GM23338 (cell line): ENCODE measurements around the gene ARHGEF16. TPM values are rescaled to one million over a fixed set of nuclear protein-coding genes. Genes with fewer than 3 reads are reported as not detected.

Experiments used
- ATAC-seq: fragments of 200-7000 bp; cut with Tn5 transposase; 3 replicates; pipeline ENCODE4 v1.9.1; 2020
- DNase-seq: peaks from one replicate; pipeline ENCODE4 v3.0.0-alpha.2; 2015; ENCODE audit warnings: low spot score
- H2AFZ ChIP-seq: fragments of 200-600 bp; sonication (generic); 2 replicates; pipeline ENCODE4 v1.8.0; 2016; ENCODE audit warnings: antibody characterized with exemption, mild to moderate bottlenecking, moderate library complexity
- H3F3A ChIP-seq: fragments of 200-600 bp; sonication (generic); replicated peaks from 2 replicates; pipeline ENCODE4 v1.8.0; 2017; ENCODE audit warnings: antibody characterized with exemption, mixed run types, low read depth
- H3K27ac ChIP-seq: fragments of 200-600 bp; sonication (generic); 2 replicates; pipeline ENCODE4 v1.6.1; 2016; ENCODE audit warnings: low read depth
- H3K27me3 ChIP-seq: fragments of 200-600 bp; sonication (generic); 2 replicates; pipeline ENCODE4 v1.8.0; 2016; ENCODE audit warnings: mild to moderate bottlenecking, mixed run types, moderate library complexity; ENCODE audit not compliant: insufficient read depth
- H3K36me3 ChIP-seq: fragments of 200-600 bp; sonication (generic); 2 replicates; pipeline ENCODE4 v1.8.0; 2016; ENCODE audit warnings: mild to moderate bottlenecking; ENCODE audit not compliant: insufficient read depth
- H3K4me1 ChIP-seq: fragments of 200-600 bp; sonication (generic); 2 replicates; pipeline ENCODE4 v1.8.0; 2016; ENCODE audit warnings: mild to moderate bottlenecking, moderate library complexity; ENCODE audit not compliant: insufficient read depth
- H3K4me2 ChIP-seq: fragments of 200-600 bp; sonication (generic); 2 replicates; pipeline ENCODE4 v1.7.1; 2017; ENCODE audit warnings: mixed run types
- H3K4me3 ChIP-seq: fragments of 200-600 bp; sonication (generic); 2 replicates; pipeline ENCODE4 v1.6.1; 2016; ENCODE audit warnings: mixed run types
- H3K79me2 ChIP-seq: fragments of 200-600 bp; sonication (generic); replicated peaks from 2 replicates; pipeline ENCODE4 v1.8.0; 2017; ENCODE audit warnings: mild to moderate bottlenecking; ENCODE audit not compliant: insufficient read depth
- H3K9me2 ChIP-seq: fragments of 200-600 bp; sonication (generic); 2 replicates; pipeline ENCODE4 v1.8.0; 2017; ENCODE audit not compliant: insufficient read depth
- H4K20me1 ChIP-seq: fragments of 200-600 bp; sonication (generic); replicated peaks from 2 replicates; pipeline ENCODE4 v1.8.0; 2017; ENCODE audit warnings: mild to moderate bottlenecking; ENCODE audit not compliant: insufficient read depth
- H3K27ac Mint-ChIP-seq: 2 replicates; pipeline ENCODE4 v1.8.0; 2020; ENCODE audit warnings: inconsistent platforms, mild to moderate bottlenecking, moderate library complexity, mixed read lengths
- H3K27me3 Mint-ChIP-seq: 3 replicates; pipeline ENCODE4 v1.8.0; 2022; ENCODE audit warnings: low read depth, mild to moderate bottlenecking, moderate library complexity, mixed read lengths, inconsistent platforms; ENCODE audit not compliant: insufficient read depth, poor library complexity
- H3K36me3 Mint-ChIP-seq: 3 replicates; pipeline ENCODE4 v1.8.0; 2021; ENCODE audit warnings: low read depth, mild to moderate bottlenecking, inconsistent platforms, moderate library complexity, mixed read lengths
- H3K4me1 Mint-ChIP-seq: 3 replicates; pipeline ENCODE4 v1.8.0; 2020; ENCODE audit warnings: mild to moderate bottlenecking, inconsistent platforms, mixed read lengths
- H3K4me3 Mint-ChIP-seq: 3 replicates; pipeline ENCODE4 v1.8.0; 2021; ENCODE audit warnings: moderate library complexity, mild to moderate bottlenecking, inconsistent platforms, mixed read lengths
- H3K9me3 Mint-ChIP-seq: 3 replicates; pipeline ENCODE4 v1.8.0; 2020; ENCODE audit warnings: moderate library complexity, mild to moderate bottlenecking, inconsistent platforms, mixed read lengths
- CREB1 ChIP-seq: fragments of 250-450 bp; sonication (Bioruptor Pico); IDR thresholded peaks from 2 replicates; pipeline ENCODE4 v1.5.0; 2020; ENCODE audit warnings: low read depth, mild to moderate bottlenecking, moderate library complexity
- EZH2 ChIP-seq: fragments of 200-600 bp; sonication (generic); IDR thresholded peaks from one replicate; pipeline ENCODE4 v1.8.0; 2017; ENCODE audit warnings: antibody characterized with exemption, mild to moderate bottlenecking, low read depth; ENCODE audit not compliant: unreplicated experiment
- EZH2phosphoT487 ChIP-seq: fragments of 200-600 bp; sonication (generic); IDR thresholded peaks from one replicate; pipeline ENCODE4 v1.8.1; 2018; ENCODE audit warnings: antibody characterized with exemption; ENCODE audit not compliant: unreplicated experiment
- JUNB ChIP-seq: IDR thresholded peaks from one replicate; pipeline ENCODE4 v1.6.1; 2016; ENCODE audit warnings: antibody characterized with exemption; ENCODE audit not compliant: unreplicated experiment
- NANOG ChIP-seq: IDR thresholded peaks from 2 replicates; pipeline ENCODE4 v1.6.1; 2016; ENCODE audit warnings: antibody characterized with exemption, borderline replicate concordance
- POLR2AphosphoS5 ChIP-seq: IDR thresholded peaks from 2 replicates; pipeline ENCODE4 v1.6.1; 2016; ENCODE audit warnings: antibody characterized with exemption, low read depth
- STAT1 ChIP-seq: IDR thresholded peaks from one replicate; pipeline ENCODE4 v1.6.1; 2016; ENCODE audit warnings: antibody characterized with exemption; ENCODE audit not compliant: unreplicated experiment
- ZNF114 ChIP-seq: fragments of 250-450 bp; sonication (Bioruptor Pico); IDR thresholded peaks from 2 replicates; pipeline ENCODE4 v1.5.0; 2020; ENCODE audit warnings: mild to moderate bottlenecking, moderate library complexity
- ZNF331 ChIP-seq: fragments of 250-450 bp; sonication (Bioruptor Pico); IDR thresholded peaks from 2 replicates; pipeline ENCODE4 v1.5.0; 2020; ENCODE audit warnings: low read depth, mild to moderate bottlenecking, moderate library complexity
- polyA plus RNA-seq: library from polyadenylated mRNA; unstranded; fragments of >200 nt; fragmentation: Nextera tagmentation; extraction: Ambion mirVana; gene quantifications from 2 replicates; pipeline ENCODE4 v1.2.1, GENCODE V29; 2016
- total RNA-seq: library from RNA; depleted of rRNA; stranded (reverse); fragments of >200 nt; shearing (Covaris generic); gene quantifications from 2 replicates; pipeline ENCODE4 v1.2.3, GENCODE V29; 2014
- TF ChIP-seq, protein P1 (sequence below): IDR thresholded peaks from one replicate; pipeline ENCODE4 v1.6.1; 2018; ENCODE audit warnings: antibody characterized with exemption; ENCODE audit not compliant: unreplicated experiment
- TF ChIP-seq, protein P2 (sequence below), 2 experiments: fragments of 200-600 bp in 1 of 2; sonication (generic) in 1 of 2; conservative IDR thresholded peaks; 2 replicates each; pipeline versions ENCODE4 v1.5.1 to v1.6.1; 2016 to 2017; ENCODE audit warnings: antibody characterized with exemption in 2 of 2, low read depth in 2 of 2, mild to moderate bottlenecking in 2 of 2, moderate library complexity in 1 of 2
- TF ChIP-seq, protein P3 (sequence below): IDR thresholded peaks from 2 replicates; pipeline ENCODE4 v1.6.1; 2016; ENCODE audit warnings: antibody characterized with exemption

The ARHGEF16 gene
- total and polyA plus RNA-seq, 2 experiments from 2014 or later, result 12.2 to 29.3 TPM

DNA sequence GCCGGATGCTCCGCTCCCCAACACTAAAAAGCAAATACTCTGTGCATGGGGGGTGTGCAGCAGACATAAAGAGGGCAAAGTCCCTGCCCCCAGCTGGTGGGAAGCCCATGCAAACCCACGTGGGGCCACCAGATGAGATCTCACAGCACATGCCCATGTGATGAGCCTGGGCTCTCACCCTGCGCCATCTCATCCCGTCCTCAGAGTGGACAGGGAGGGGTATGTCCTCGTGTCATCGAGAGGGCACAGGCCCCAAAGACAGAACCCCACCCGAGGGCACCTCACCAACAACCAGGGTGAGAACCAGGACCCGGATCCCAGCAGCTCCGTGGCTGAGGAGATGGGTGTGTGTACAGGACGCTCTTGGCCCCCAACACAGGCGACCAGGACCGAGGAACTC is 25.1 kb upstream of the ARHGEF16 start (continued):
- TF ChIP-seq, protein P1, sequence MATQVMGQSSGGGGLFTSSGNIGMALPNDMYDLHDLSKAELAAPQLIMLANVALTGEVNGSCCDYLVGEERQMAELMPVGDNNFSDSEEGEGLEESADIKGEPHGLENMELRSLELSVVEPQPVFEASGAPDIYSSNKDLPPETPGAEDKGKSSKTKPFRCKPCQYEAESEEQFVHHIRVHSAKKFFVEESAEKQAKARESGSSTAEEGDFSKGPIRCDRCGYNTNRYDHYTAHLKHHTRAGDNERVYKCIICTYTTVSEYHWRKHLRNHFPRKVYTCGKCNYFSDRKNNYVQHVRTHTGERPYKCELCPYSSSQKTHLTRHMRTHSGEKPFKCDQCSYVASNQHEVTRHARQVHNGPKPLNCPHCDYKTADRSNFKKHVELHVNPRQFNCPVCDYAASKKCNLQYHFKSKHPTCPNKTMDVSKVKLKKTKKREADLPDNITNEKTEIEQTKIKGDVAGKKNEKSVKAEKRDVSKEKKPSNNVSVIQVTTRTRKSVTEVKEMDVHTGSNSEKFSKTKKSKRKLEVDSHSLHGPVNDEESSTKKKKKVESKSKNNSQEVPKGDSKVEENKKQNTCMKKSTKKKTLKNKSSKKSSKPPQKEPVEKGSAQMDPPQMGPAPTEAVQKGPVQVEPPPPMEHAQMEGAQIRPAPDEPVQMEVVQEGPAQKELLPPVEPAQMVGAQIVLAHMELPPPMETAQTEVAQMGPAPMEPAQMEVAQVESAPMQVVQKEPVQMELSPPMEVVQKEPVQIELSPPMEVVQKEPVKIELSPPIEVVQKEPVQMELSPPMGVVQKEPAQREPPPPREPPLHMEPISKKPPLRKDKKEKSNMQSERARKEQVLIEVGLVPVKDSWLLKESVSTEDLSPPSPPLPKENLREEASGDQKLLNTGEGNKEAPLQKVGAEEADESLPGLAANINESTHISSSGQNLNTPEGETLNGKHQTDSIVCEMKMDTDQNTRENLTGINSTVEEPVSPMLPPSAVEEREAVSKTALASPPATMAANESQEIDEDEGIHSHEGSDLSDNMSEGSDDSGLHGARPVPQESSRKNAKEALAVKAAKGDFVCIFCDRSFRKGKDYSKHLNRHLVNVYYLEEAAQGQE, result no peak
- TF ChIP-seq EZH2phosphoT487, result no peak
- TF ChIP-seq, protein P2, sequence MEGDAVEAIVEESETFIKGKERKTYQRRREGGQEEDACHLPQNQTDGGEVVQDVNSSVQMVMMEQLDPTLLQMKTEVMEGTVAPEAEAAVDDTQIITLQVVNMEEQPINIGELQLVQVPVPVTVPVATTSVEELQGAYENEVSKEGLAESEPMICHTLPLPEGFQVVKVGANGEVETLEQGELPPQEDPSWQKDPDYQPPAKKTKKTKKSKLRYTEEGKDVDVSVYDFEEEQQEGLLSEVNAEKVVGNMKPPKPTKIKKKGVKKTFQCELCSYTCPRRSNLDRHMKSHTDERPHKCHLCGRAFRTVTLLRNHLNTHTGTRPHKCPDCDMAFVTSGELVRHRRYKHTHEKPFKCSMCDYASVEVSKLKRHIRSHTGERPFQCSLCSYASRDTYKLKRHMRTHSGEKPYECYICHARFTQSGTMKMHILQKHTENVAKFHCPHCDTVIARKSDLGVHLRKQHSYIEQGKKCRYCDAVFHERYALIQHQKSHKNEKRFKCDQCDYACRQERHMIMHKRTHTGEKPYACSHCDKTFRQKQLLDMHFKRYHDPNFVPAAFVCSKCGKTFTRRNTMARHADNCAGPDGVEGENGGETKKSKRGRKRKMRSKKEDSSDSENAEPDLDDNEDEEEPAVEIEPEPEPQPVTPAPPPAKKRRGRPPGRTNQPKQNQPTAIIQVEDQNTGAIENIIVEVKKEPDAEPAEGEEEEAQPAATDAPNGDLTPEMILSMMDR (conservative IDR thresholded peaks at IDR 0.05; ENCODE audit: low read depth in 2 of 2), result no peak
- TF ChIP-seq EZH2, result no peak
- TF ChIP-seq ZNF331 (CRISPR knock-in tag), result no peak

DNA sequence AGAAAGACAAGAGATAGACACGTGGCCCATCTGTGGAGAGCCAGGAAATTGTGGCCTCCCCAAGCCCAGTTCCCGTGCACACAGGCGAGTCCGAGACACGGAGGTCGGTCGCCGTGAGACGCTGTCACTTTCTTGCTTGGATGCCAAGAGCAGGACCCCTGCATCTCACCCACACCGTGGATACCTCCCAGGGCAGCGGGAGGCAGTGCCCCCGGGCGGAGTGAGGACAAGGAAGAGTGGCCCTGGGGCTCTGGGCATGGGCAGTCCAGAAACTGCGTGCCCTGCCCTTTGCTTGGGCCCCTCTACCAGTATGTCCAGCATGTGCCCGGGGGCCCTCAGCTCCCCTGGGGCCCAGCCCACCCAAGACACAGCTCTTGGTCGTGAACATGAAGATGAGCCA is 24.7 kb upstream of the ARHGEF16 start:
- Histone ChIP-seq H3K4me2 (no peak overlapping the region), H3K4me3 (no peak overlapping the region), H3K27me3 (no peaks in the 10 kb centered on the region), H4K20me1 (no peaks in the 10 kb centered on the region), H3K36me3 (no peaks in the 10 kb centered on the region), H3F3A (no peaks in the 10 kb centered on the region), H3K79me2 (no peaks in the 10 kb centered on the region), H2AFZ (no peak overlapping the region), H3K27ac (no peak overlapping the region), H3K9me2 (no peaks in the 10 kb centered on the region), H3K4me1 (no peaks in the 10 kb centered on the region)
- DNase-seq (no peak), ATAC-seq (no peak)
- H3K4me1 Mint-ChIP-seq, result peaks cover 8% of the 10 kb centered on the region; the same call in 2 of the 3 replicates
- H3K36me3 Mint-ChIP-seq, result no peaks in the 10 kb centered on the region
- H3K9me3 Mint-ChIP-seq, result no peaks in the 10 kb centered on the region
- peaks cover 7% of the 10 kb centered on the region for H3K27me3 Mint-ChIP-seq
- no peak overlapping the region for H3K27ac Mint-ChIP-seq
- no peak overlapping the region for H3K4me3 Mint-ChIP-seq
- no peak for TF ChIP-seq EZH2phosphoT487
- TF ChIP-seq STAT1, result no peak
- TF ChIP-seq CREB1 (CRISPR knock-in tag), result no peak
- TF ChIP-seq, protein P3, sequence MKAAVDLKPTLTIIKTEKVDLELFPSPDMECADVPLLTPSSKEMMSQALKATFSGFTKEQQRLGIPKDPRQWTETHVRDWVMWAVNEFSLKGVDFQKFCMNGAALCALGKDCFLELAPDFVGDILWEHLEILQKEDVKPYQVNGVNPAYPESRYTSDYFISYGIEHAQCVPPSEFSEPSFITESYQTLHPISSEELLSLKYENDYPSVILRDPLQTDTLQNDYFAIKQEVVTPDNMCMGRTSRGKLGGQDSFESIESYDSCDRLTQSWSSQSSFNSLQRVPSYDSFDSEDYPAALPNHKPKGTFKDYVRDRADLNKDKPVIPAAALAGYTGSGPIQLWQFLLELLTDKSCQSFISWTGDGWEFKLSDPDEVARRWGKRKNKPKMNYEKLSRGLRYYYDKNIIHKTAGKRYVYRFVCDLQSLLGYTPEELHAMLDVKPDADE, result no peak
- TF ChIP-seq POLR2AphosphoS5, result no peak
- no peak for TF ChIP-seq ZNF114 (CRISPR knock-in tag)
- no peak for TF ChIP-seq NANOG
- TF ChIP-seq EZH2, result no peak
- TF ChIP-seq JUNB, result no peak
- TF ChIP-seq, protein P1, result no peak
- no peak for TF ChIP-seq ZNF331 (CRISPR knock-in tag)
